HUDEP-2 (cell line): ENCODE results near the gene PDGFD.

Experiments
- DNase-seq, 76 experiments: peaks; one replicate each; lab custom pipeline; 2025; ENCODE audit not compliant: unreplicated experiment in 76 of 76; lab: John Stamatoyannopoulos, UW

Gene PDGFD

DNA sequence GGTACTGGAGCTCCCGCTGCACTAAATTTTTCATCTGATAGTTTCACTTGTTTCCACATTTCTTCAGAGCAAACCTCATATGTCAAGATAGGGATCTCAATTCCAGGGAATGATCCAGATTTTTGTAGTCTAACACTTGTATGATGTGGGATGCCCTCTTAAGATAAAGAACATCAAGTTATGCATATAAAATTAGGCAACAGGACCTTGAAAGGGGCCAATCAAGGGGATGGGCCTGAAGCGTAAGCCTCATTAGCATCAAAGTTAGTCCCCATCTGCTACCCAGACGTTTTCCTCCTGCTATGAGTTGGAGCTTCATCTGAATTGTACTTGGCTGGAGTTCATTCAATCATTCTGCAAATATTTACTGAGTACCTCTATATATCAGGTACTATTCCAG lies 17.5 kb downstream of the PDGFD start:
- no peak for DNase-seq

- DNase-seq: no peak
Observed at GRCh38 chr11:104145062-104145461, 18.9 kb downstream of the PDGFD start.

DNA sequence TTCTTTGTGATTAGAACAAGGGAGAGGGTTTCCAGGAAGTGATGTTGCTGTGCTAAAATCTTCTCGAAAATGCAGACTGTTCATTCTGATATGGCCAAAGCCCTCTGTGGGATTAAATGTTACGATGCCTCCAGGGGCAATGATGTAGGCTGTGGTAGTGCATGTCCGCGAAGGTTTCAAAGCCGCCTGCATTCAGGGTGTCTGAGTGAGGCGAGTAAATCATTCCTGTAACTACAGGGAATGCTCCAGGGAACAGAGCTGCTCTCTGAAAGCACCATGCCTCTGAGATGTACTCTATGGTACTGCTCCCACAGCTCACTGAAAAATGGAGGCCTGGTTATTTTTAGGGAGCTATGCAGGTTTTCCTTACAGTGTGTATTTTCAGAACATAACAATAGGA lies 21.2 kb downstream of the PDGFD start:
- DNase-seq: no peak

GRCh38 chr11:104136861-104137260 lies 27.1 kb downstream of the PDGFD start:
- no peak for DNase-seq

DNA sequence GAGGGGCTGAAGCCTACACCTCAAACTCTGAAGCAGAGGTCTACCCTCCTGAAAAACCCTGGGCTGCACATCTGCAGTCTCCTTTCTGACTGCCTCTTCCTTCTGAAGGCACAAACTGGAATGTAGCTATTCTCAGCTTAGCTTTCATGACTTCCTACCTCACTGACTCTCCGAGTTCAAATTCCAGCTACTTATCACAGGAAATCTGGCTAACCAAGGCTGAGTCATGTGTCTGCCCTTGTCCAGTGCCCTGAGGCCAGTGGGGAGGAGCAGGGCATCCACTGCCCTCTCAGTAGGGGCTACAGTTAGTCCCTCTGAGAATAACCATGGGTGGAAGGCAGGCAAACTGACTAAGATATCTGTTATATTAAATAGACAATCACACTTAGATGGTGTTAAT lies 29.2 kb downstream of the PDGFD start:
- DNase-seq: no peak

DNA sequence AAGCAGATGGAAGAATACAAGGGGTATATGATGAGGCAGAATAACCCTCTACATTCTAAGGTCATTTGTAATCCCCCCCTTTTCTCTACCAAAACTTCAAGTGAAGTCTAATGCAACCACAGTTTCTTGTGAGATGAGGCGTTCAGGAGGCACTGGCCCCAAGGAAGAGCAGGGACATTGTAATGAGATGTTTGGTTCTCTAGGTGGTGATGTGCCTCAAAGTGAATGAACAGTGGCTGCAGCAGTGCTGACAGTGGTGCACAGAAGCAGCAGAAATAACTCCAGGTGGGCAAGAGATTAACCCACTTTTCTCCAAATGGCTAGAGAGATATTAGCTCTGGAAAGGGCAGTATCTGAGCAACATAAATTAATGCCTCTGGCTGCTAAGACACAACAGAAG lies 33.8 kb downstream of the PDGFD start:
- DNase-seq: no peak

DNA sequence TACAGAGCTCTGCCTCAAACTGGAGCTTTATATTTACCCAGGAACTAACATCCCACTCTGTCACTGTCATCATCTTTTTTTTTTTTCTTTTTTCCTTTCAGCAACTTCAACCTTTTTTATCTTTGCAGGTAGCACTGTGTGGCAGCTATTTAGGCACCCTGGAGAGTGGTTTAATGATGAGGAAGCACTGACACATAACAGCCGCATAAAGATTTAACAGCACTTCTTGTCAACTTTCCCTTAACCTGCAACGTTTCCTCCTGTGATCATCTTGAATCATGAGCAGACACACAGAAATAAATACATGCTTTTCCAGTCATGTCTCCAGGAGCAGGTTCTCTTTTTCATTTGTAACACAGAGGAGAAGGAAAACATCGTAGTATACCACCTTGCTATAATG lies 34.8 kb downstream of the PDGFD start:
- DNase-seq: no peak

GRCh38 chr11:104127828-104128227 lies 36.1 kb downstream of the PDGFD start:
- no peak for DNase-seq

DNA sequence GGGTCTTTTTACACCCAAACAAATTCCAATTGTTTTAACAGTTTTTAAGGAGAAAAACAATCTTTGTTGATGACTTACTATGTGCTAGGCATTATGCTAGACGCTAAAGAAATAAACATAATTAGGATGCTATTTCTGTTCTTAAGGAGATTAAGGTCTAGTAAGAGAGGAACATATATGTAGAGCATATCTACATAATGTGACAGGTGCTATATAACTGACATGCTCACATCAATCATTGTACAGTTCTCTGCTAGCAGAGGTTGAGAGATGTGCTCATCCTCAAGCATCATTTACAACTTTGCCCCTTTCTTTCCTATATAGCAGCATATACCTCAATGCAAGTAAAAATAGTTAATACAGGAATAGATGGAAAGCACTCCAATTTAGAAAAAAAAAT lies 37.5 kb downstream of the PDGFD start:
- DNase-seq: no peak

GRCh38 chr11:104124979-104125378 lies 39.0 kb downstream of the PDGFD start:
- DNase-seq: no peak

- no peak for DNase-seq
Observed at GRCh38 chr11:104122836-104123235, 41.1 kb downstream of the PDGFD start.

DNA sequence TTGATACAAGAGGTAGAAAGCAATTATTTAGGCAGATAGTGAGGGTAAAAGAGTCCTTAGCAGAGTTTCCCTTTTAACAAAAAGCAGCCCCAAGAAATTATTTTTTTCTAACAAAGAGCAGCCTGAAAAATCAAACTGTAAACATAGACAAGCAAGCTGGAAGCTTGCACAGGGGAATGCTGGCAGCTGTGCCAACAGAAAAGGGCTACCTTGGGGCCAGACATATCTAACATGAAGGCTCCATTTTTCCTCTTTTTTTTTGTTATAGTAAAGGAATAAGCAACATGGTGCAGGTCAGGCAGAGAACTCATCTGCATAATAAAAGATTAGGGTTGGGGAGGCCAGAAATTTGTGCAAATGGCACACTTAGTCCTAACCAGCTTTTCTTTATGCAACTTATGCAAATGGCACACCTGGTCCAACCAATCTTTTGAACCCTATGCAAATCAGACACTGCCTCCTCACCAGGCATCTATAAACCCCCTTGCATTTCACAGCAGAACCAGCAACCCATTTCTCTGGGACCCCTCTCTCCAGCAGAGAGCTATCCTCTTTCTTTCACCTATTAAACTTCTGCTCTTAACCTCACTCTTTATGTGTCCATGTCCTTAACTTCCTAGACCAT lies 41.8 kb downstream of the PDGFD start:
- no peak for DNase-seq

- peak in 4 of 76 experiments; percentile 0 to 6 (median 0) for DNase-seq
Observed at GRCh38 chr11:104120493-104121137, 43.3 kb downstream of the PDGFD start.

DNA sequence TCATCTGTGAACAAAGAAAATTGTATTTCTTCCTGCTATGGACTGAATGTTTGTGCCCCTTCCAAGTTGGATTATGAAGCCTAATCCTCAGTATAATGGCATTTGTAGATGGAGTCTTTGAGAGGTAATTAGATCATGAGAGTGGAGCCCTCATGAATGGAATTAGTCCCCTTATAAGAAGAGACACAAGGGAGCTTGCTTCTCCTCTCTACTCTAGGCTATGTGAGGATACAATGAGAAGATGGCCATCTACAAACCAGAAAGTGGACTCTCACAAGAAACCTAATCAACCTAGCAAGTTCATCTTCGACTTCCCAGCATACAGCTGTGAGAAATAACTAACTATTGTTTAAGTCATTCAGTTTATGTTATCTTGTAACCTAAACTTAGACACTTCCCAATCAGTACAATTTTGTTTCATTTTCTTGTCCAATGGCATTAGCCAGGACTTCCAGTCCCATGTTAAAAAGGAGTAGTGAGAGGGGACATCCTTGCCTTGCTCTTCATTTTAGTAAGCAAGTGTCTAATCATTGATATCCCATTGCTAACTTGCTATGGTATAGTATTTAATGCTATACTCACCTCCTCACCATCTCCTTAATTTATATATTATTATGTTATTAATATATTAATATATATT lies 45.7 kb downstream of the PDGFD start:
- peak in 1 of 76 experiments; percentile 1 for DNase-seq

GRCh38 chr11:104113541-104113940 lies 50.4 kb downstream of the PDGFD start:
- DNase-seq: no peak

GRCh38 chr11:104106136-104106754 lies 57.7 kb downstream of the PDGFD start:
- no peak for DNase-seq

GRCh38 chr11:104105155-104105554 lies 58.8 kb downstream of the PDGFD start:
- no peak for DNase-seq

DNA sequence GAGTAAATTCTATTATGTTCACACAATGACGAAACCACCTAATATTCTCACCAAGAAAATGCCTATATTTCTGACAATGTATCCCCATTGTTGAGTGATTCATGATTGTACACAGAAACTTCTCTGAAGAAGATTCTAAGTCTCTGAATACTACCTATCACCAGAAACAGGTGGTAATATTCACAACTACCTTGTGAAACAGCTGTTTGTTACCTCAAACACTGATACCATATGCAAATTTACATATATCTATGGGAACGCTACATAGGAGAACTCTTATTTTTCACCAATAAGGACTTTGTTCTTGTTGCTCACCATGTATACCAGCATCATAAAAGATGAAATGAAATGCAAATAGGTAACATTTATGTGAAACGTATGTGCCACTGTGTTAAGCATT lies 59.3 kb downstream of the PDGFD start:
- DNase-seq: no peak

DNA sequence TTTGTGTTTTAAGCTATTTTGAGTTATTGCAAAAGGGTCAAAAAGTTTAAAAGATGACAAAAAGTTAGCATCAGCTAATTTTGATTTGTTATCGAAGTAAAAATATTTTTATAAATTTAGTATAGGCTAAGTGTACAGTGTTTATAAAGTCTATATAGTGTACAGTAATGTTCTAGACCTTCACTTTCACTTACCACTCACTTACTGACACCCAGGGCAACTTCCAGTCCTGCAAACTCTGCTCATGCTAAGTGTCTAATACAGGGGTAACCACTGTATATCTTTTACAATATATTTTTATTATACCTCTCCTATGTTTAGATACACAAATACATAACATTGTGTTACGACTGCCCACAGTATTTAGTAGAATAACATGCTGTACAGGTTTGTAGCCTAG lies 59.7 kb downstream of the PDGFD start:
- no peak for DNase-seq

- no peak for DNase-seq
Observed at GRCh38 chr11:104098555-104098954, 65.4 kb downstream of the PDGFD start.

DNA sequence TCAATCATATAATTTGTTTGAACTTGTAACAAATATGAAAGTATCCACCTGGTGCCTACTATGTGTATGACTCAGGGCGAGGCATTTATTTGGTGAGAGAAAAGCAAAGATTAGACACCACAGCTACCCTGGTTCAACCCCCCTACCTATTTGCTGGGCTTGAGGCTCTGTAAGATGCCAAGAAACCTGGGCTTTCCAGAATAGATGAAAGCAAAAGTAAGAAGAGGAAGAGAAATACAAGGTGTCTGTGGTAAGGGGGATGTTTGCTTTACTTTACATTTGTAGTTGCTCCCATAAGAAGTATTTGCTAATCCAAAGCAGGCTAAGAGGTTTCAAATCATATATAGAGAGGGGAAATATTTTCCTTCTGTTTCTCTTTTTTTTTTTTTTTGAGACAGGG lies 65.8 kb downstream of the PDGFD start:
- DNase-seq: no peak

DNA sequence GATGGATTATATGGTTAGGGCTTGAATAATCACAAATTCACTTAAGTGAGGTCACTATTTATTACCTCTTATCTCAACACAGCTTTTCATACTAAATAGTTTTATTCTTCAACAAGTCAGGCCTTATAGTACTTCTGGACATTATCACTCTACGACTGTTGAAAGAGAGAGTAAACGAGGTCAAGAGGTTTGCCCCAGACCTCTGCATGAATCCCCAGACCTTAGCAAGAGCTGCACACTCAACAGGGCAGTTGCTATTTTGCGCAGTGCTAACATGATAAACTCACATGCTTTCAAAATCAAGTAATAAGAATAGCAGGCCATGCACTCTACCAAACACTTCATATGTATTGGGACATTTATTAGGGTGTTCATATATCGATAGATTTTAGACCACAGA lies 67.0 kb downstream of the PDGFD start:
- no peak for DNase-seq
